K562 (cell line): ENCODE results near the gene KLHL18. TPM values are rescaled to one million over a fixed set of nuclear protein-coding genes. Genes with fewer than 3 reads are reported as not detected.

Source experiments
- ATF6 ChIP-seq: sonication (generic); formaldehyde crosslinking; IDR thresholded peaks from 2 replicates; pipeline ENCODE4 v1.4.0; 2020; ENCODE audit warnings: mild to moderate bottlenecking, missing genetic modification reagents
- CTBP1 ChIP-seq: fragments of 450-650 bp; IDR thresholded peaks from 2 replicates; pipeline ENCODE4 v1.6.1; 2016; ENCODE audit warnings: borderline replicate concordance
- ELF4 ChIP-seq: fragments of 450-650 bp; formaldehyde crosslinking; IDR thresholded peaks from 2 replicates; pipeline ENCODE4 v1.4.0; 2022; ENCODE audit warnings: missing genetic modification characterization
- FOSL1 ChIP-seq: fragments of 200-800 bp; sonication (Bioruptor generic); conservative IDR thresholded peaks from 2 replicates; pipeline ENCODE4 v1.6.1; 2016; ENCODE audit warnings: missing genetic modification characterization, missing compliant biosample characterization
- NFRKB ChIP-seq: fragments of 450-650 bp; IDR thresholded peaks from 2 replicates; pipeline ENCODE4 v1.6.1; 2016; ENCODE audit warnings: low read depth
- PHF8 ChIP-seq: fragments of 200-600 bp; sonication (generic); IDR thresholded peaks from 2 replicates; pipeline ENCODE4 v1.6.1; 2012; ENCODE audit warnings: mixed run types, mild to moderate bottlenecking, inconsistent platforms, low read length, moderate library complexity, borderline replicate concordance
- RBM34 ChIP-seq: fragments of 200-400 bp; formaldehyde crosslinking; IDR thresholded peaks from 2 replicates; pipeline ENCODE4 v1.6.1; 2018; ENCODE audit warnings: low read length, borderline replicate concordance; ENCODE audit not compliant: insufficient read depth
- SNAPC5 ChIP-seq: fragments of 250-450 bp; sonication (Bioruptor Pico); IDR thresholded peaks from 2 replicates; pipeline ENCODE4 v1.8.0; 2021; ENCODE audit warnings: moderate library complexity, mild to moderate bottlenecking, inconsistent platforms
- SREBF2 ChIP-seq: sonication (generic); formaldehyde crosslinking; IDR thresholded peaks from 2 replicates; pipeline ENCODE4 v1.4.0; 2020; ENCODE audit warnings: mild to moderate bottlenecking, missing genetic modification reagents
- ZBTB1 ChIP-seq: sonication (generic); formaldehyde crosslinking; IDR thresholded peaks from 2 replicates; pipeline ENCODE4 v1.8.1; 2023; ENCODE audit warnings: missing genetic modification reagents, low read depth, mild to moderate bottlenecking, borderline replicate concordance
- ZNF12 ChIP-seq: sonication (generic); formaldehyde crosslinking; IDR thresholded peaks from 2 replicates; pipeline ENCODE4 v1.4.0; 2020; ENCODE audit warnings: mild to moderate bottlenecking, missing genetic modification reagents
- ZNF143 ChIP-seq: sonication (generic); formaldehyde crosslinking; IDR thresholded peaks from 2 replicates; pipeline ENCODE4 v1.9.0; 2022; ENCODE audit warnings: mild to moderate bottlenecking, missing genetic modification reagents
- ZNF146 ChIP-seq: IDR thresholded peaks from one replicate; pipeline ENCODE4 v1.6.1; 2018; ENCODE audit warnings: missing compliant biosample characterization; ENCODE audit not compliant: unreplicated experiment
- ZNF311 ChIP-seq: fragments of 250-450 bp; sonication (Bioruptor Pico); IDR thresholded peaks from 2 replicates; pipeline ENCODE4 v1.4.0; 2020; ENCODE audit warnings: mild to moderate bottlenecking, moderate library complexity
- ZNF551 ChIP-seq: fragments of 250-450 bp; sonication (Bioruptor Pico); IDR thresholded peaks from 2 replicates; pipeline ENCODE4 v1.5.0; 2021; ENCODE audit warnings: mild to moderate bottlenecking, moderate library complexity
- ZNF79 ChIP-seq: fragments of 250-450 bp; sonication (Bioruptor Pico); IDR thresholded peaks from 2 replicates; pipeline ENCODE4 v1.4.0; 2020; ENCODE audit warnings: low read depth, mild to moderate bottlenecking, moderate library complexity
- polyA plus RNA-seq, 8 experiments: library from polyadenylated mRNA; depleted of rRNA in 4 of 8; stranded (reverse) in 5 of 8; unstranded in 3 of 8; fragments of >200 nt; fragmentation: Nextera tagmentation in 2 of 8; fragmentation: Illumina TruSeq in 1 of 8; extraction: Ambion mirVana in 2 of 8; extraction: Trizol in 1 of 8; gene quantifications; 2 replicates each; pipeline versions ENCODE4 v1.2.1 to v1.2.3, GENCODE V29; 2011 to 2014; ENCODE audit warnings: inconsistent platforms in 1 of 8, missing spikeins in 1 of 8
- total RNA-seq, 7 experiments: library from RNA; depleted of rRNA in 6 of 7; stranded (reverse); fragments of >200 nt in 6 of 7; fragmentation: Illumina TruSeq in 2 of 7; extraction: Trizol in 2 of 7; gene quantifications; 2 replicates each; pipeline versions ENCODE4 v1.2.1 to v1.2.3, GENCODE V29; 2011 to 2021; ENCODE audit warnings: low replicate concordance in 1 of 7
- TF ChIP-seq, protein P1 (sequence below): fragments of 200-800 bp; sonication (Bioruptor generic); IDR thresholded peaks from 2 replicates; pipeline ENCODE4 v1.6.1; 2017; ENCODE audit warnings: missing genetic modification characterization, missing compliant biosample characterization
- TF ChIP-seq, protein P2 (sequence below): IDR thresholded peaks from 2 replicates; pipeline ENCODE4 v1.6.1; 2011; ENCODE audit not compliant: insufficient read length; ENCODE audit errors: extremely low read depth
- TF ChIP-seq, protein P3 (sequence below): fragments of 450-650 bp; IDR thresholded peaks from 2 replicates; pipeline ENCODE4 v1.6.1; 2017; ENCODE audit warnings: antibody characterized with exemption, mild to moderate bottlenecking

Gene KLHL18
- total and polyA plus RNA-seq, 9 of the 15 experiments (the other 6 are each of a cell fraction or from before 2014, with no cell fraction given), result 26.7 to 97.5 (median 48.7) TPM

DNA sequence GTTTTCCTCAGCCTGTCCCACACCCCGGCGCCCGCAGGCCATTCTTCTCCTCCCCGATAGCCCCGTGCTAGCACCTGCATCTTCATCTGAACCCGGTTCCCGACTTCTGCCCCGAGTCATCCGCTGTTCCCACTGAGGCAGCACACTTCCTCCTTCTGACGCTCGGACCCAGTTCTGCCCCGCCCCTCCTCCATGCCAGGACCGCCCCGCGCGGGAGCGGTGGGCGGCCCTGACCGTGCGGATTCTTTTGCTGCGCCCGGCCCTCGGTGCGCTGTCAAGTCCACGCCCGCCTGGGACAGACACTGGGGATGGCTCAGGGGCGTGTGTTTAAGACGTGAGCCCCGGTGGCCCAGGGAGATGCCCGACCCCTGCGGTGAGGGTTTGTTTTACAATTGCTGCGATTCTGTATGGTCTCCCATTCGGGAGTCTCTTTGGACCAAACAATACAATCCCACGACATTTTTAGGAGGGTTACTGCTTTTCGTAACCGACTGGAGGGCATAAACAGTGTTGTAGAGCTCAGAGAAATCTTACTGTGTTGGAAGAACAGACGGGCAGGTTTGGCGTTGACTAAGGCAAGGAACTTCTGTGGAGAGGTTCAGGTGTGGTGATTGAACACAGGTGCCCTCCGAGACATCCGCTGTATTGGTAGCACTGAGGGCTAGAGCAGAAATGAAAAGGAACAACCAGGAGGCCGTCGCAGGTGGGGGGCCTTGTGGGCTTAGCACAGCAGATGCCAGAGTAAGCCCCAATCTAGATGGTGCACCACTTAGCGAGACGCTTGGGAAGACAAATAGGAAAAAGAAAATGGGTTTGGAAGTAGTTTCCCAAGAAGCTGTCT, 98.8 kb downstream of the KLHL18 start (continued):
- TF ChIP-seq, protein P1, sequence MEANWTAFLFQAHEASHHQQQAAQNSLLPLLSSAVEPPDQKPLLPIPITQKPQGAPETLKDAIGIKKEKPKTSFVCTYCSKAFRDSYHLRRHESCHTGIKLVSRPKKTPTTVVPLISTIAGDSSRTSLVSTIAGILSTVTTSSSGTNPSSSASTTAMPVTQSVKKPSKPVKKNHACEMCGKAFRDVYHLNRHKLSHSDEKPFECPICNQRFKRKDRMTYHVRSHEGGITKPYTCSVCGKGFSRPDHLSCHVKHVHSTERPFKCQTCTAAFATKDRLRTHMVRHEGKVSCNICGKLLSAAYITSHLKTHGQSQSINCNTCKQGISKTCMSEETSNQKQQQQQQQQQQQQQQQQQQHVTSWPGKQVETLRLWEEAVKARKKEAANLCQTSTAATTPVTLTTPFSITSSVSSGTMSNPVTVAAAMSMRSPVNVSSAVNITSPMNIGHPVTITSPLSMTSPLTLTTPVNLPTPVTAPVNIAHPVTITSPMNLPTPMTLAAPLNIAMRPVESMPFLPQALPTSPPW, result no peak
- TF ChIP-seq ZNF12 (no peak), FOSL1 (tag) (no peak), ZNF311 (CRISPR knock-in tag) (no peak), ATF6 (CRISPR knock-in tag) (no peak), PHF8 (no peak; the same call in 1 of the 2 replicates), RBM34 (no peak), NFRKB (0 out of 2 replicates have a peak, but pooled peaks have one; percentile 54), ZBTB1 (CRISPR knock-in tag) (peak; percentile 37; the same call in 1 of the 2 replicates), SNAPC5 (CRISPR knock-in tag) (no peak), ZNF551 (no peak), ZNF143 (CRISPR knock-in tag) (no peak), ZNF146 (CRISPR knock-in tag) (no peak), SREBF2 (CRISPR knock-in tag) (no peak), ZNF79 (CRISPR knock-in tag) (no peak), CTBP1 (0 out of 2 replicates have a peak, but pooled peaks have one; percentile 50), ELF4 (0 out of 2 replicates have a peak, but pooled peaks have one; percentile 33)
- TF ChIP-seq, protein P2, sequence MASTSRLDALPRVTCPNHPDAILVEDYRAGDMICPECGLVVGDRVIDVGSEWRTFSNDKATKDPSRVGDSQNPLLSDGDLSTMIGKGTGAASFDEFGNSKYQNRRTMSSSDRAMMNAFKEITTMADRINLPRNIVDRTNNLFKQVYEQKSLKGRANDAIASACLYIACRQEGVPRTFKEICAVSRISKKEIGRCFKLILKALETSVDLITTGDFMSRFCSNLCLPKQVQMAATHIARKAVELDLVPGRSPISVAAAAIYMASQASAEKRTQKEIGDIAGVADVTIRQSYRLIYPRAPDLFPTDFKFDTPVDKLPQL, result no peak
- TF ChIP-seq, protein P3, sequence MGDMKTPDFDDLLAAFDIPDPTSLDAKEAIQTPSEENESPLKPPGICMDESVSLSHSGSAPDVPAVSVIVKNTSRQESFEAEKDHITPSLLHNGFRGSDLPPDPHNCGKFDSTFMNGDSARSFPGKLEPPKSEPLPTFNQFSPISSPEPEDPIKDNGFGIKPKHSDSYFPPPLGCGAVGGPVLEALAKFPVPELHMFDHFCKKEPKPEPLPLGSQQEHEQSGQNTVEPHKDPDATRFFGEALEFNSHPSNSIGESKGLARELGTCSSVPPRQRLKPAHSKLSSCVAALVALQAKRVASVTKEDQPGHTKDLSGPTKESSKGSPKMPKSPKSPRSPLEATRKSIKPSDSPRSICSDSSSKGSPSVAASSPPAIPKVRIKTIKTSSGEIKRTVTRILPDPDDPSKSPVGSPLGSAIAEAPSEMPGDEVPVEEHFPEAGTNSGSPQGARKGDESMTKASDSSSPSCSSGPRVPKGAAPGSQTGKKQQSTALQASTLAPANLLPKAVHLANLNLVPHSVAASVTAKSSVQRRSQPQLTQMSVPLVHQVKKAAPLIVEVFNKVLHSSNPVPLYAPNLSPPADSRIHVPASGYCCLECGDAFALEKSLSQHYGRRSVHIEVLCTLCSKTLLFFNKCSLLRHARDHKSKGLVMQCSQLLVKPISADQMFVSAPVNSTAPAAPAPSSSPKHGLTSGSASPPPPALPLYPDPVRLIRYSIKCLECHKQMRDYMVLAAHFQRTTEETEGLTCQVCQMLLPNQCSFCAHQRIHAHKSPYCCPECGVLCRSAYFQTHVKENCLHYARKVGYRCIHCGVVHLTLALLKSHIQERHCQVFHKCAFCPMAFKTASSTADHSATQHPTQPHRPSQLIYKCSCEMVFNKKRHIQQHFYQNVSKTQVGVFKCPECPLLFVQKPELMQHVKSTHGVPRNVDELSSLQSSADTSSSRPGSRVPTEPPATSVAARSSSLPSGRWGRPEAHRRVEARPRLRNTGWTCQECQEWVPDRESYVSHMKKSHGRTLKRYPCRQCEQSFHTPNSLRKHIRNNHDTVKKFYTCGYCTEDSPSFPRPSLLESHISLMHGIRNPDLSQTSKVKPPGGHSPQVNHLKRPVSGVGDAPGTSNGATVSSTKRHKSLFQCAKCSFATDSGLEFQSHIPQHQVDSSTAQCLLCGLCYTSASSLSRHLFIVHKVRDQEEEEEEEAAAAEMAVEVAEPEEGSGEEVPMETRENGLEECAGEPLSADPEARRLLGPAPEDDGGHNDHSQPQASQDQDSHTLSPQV, result no peak
